GM12878 (cell line): ENCODE data around the gene HSPBP1. TPM values are rescaled to one million over a fixed set of nuclear protein-coding genes. Genes with fewer than 3 reads are reported as not detected.

ENCODE experiments used
- ATAC-seq: fragments of 200-7000 bp; cut with Tn5 transposase; 3 replicates; pipeline ENCODE4 v1.9.1; 2020; ENCODE audit warnings: mild to moderate bottlenecking, moderate library complexity
- BruUV-seq: library from RNA; stranded (reverse); fragments of 400-500 nt; replicated peaks from 2 replicates; lab custom pipeline; 2021; lab: Mats Ljungman, UMichigan
- CTCF ChIA-PET: fragments of 300-600 bp; sonication (Branson Sonifier 250); formaldehyde crosslinking; extraction: SDS; loops from one replicate; lab custom pipeline; 2021; ENCODE audit warnings: inconsistent platforms; lab: Yijun Ruan, JAX
- POLR2A ChIA-PET: fragments of 350-600 bp; formaldehyde crosslinking; extraction: SDS; loops from one replicate; lab custom pipeline; 2021; ENCODE audit warnings: inconsistent platforms; lab: Charles Lee
- RAD21 ChIA-PET: fragments of 300-600 bp; sonication (Branson Sonifier 250); formaldehyde crosslinking; loops from one replicate; lab custom pipeline; 2023; ENCODE audit warnings: antibody characterized with exemption; ENCODE audit not compliant: unreplicated experiment; lab: Charles Lee
- SMC1A ChIA-PET: fragments of 300-600 bp; sonication (Branson Sonifier 250); formaldehyde crosslinking; loops from one replicate; lab custom pipeline; 2023; ENCODE audit not compliant: unreplicated experiment, uncharacterized antibody; lab: Charles Lee
- DNase-seq: peaks from one replicate; pipeline ENCODE4 v3.0.0-alpha.2; 2011; ENCODE audit warnings: low read depth, low spot score
- FAIRE-seq: peaks from 3 replicates; lab custom pipeline; 2011; peaks lifted over from hg19 to GRCh38; lab: Jason Lieb, UNC
- H2AFZ ChIP-seq: 2 replicates; pipeline ENCODE4 v1.6.0; 2011; ENCODE audit warnings: low read depth, low read length, control low read depth; ENCODE audit not compliant: control insufficient read depth
- H3K27ac ChIP-seq: 2 replicates; pipeline ENCODE4 v1.5.1; 2011; ENCODE audit warnings: control low read depth; ENCODE audit not compliant: control insufficient read depth, insufficient read depth
- H3K27me3 ChIP-seq, 2 experiments: replicated peaks in 1 of 2; 2 replicates each; pipeline versions ENCODE4 v1.6.0 to v1.6.1; 2011; ENCODE audit warnings: low read length in 1 of 2; ENCODE audit not compliant: control insufficient read depth in 2 of 2, insufficient read depth in 2 of 2
- H3K36me3 ChIP-seq, 2 experiments: 2 replicates each; pipeline ENCODE4 v1.5.1; 2011; ENCODE audit warnings: low read length in 1 of 2; ENCODE audit not compliant: control insufficient read depth in 2 of 2, insufficient read depth in 2 of 2
- H3K4me1 ChIP-seq: 2 replicates; pipeline ENCODE4 v1.6.1; 2011; ENCODE audit warnings: mild to moderate bottlenecking, low read length, moderate library complexity, mixed read lengths; ENCODE audit not compliant: control insufficient read depth, insufficient read depth
- H3K4me2 ChIP-seq: 2 replicates; pipeline ENCODE4 v1.6.0; 2011; ENCODE audit warnings: control low read depth; ENCODE audit not compliant: control insufficient read depth, insufficient read depth
- H3K4me3 ChIP-seq: fragments of 200-600 bp; sonication (generic); 2 replicates; pipeline ENCODE4 v1.5.1; 2016
- H3K79me2 ChIP-seq: 2 replicates; pipeline ENCODE4 v1.6.0; 2011; ENCODE audit warnings: low read length; ENCODE audit not compliant: control insufficient read depth, insufficient read depth
- H3K9ac ChIP-seq: 2 replicates; pipeline ENCODE4 v1.8.0; 2011; ENCODE audit warnings: low read length, control low read depth, mixed read lengths; ENCODE audit not compliant: control insufficient read depth, insufficient read depth
- H3K9me3 ChIP-seq: replicated peaks from 3 replicates; pipeline ENCODE4 v1.5.1; 2011; ENCODE audit warnings: mild to moderate bottlenecking, low read length; ENCODE audit not compliant: control insufficient read depth, insufficient read depth
- H4K20me1 ChIP-seq: 2 replicates; pipeline ENCODE4 v1.6.0; 2011; ENCODE audit not compliant: control insufficient read depth, insufficient read depth
- BCL11A ChIP-seq: IDR thresholded peaks from 2 replicates; pipeline ENCODE4 v1.6.1; 2011; ENCODE audit warnings: low read depth, low read length
- CEBPB ChIP-seq, 2 experiments: fragments of 150-350 bp in 1 of 2; IDR thresholded peaks; 2 replicates each; pipeline ENCODE4 v1.6.1; 2012 to 2014; ENCODE audit warnings: low read depth in 2 of 2, low read length in 2 of 2, borderline replicate concordance in 1 of 2, inconsistent platforms in 1 of 2
- ESRRA ChIP-seq: IDR thresholded peaks from 2 replicates; pipeline ENCODE4 v1.6.1; 2012; ENCODE audit warnings: mild to moderate bottlenecking, low read length, improper control_type of control experiment
- HDAC6 ChIP-seq: fragments of 200-600 bp; sonication (generic); IDR thresholded peaks from one replicate; pipeline ENCODE4 v1.8.0; 2017; ENCODE audit warnings: antibody characterized with exemption; ENCODE audit not compliant: unreplicated experiment
- JUNB ChIP-seq: IDR thresholded peaks from 2 replicates; pipeline ENCODE4 v1.6.1; 2016; ENCODE audit warnings: antibody characterized with exemption, mild to moderate bottlenecking
- SREBF2 ChIP-seq: IDR thresholded peaks from 2 replicates; pipeline ENCODE4 v1.6.1; 2012; ENCODE audit warnings: mild to moderate bottlenecking, low read length
- TBL1XR1 ChIP-seq: IDR thresholded peaks from 2 replicates; pipeline ENCODE4 v1.6.1; 2012; ENCODE audit warnings: low read depth, low read length, improper control_type of control experiment
- ZBTB40 ChIP-seq: fragments of 450-650 bp; IDR thresholded peaks from 2 replicates; pipeline ENCODE4 v1.6.1; 2016; ENCODE audit warnings: mild to moderate bottlenecking, moderate library complexity, borderline replicate concordance
- WGBS: methylation state at CpG from one replicate; pipeline ENCODE4 v1.1.6; 2016; ENCODE audit warnings: low lambda C conversion rate; ENCODE audit not compliant: insufficient replicate concordance, insufficient coverage; ENCODE audit errors: missing lambda C conversion rate; 5-methylcytosine and 5-hydroxymethylcytosine counted together
- in situ Hi-C: fragments of 300-500 bp; cut with MboI; formaldehyde crosslinking; loops from 9 replicates; pipeline ENCODE4 v1.14.3; 2018; ENCODE audit warnings: mixed read lengths
- intact Hi-C: fragments of 100-400 bp; cut with micrococcal nuclease; formaldehyde crosslinking; loops from one replicate; pipeline ENCODE4 v1.14.2; 2022; ENCODE audit not compliant: unreplicated experiment
- polyA plus RNA-seq, 11 experiments: library from polyadenylated mRNA; depleted of rRNA in 4 of 11; unstranded in 6 of 11; stranded (reverse) in 5 of 11; fragments of >200 nt; fragmentation: Nextera tagmentation in 4 of 11; fragmentation: Illumina TruSeq in 1 of 11; extraction: Ambion mirVana in 4 of 11; extraction: Trizol in 1 of 11; gene quantifications; 1 replicate in 1 of 11; 2 replicates in 10 of 11; pipeline versions ENCODE4 v1.2.1 to v1.2.3, GENCODE V29; 2011 to 2016; ENCODE audit warnings: inconsistent platforms in 2 of 11, missing spikeins in 2 of 11, low read depth in 1 of 11
- total RNA-seq, 4 experiments: library from RNA; depleted of rRNA in 3 of 4; stranded (reverse); fragments of >200 nt in 3 of 4; fragmentation: Illumina TruSeq in 1 of 4; extraction: Trizol in 1 of 4; gene quantifications; 2 replicates each; pipeline versions ENCODE4 v1.2.1 to v1.2.3, GENCODE V29; 2013 to 2021

HSPBP1 gene
- total and polyA plus RNA-seq, 10 of the 15 experiments (the other 5 are each of a cell fraction or from before 2014, with no cell fraction given): 0.18 to 83.3 (median 23.0) TPM

- SMC1A ChIA-PET: no interaction called here
- H3K27ac ChIP-seq: no peak overlapping the region
- H3K4me1 ChIP-seq: no peaks in the 10 kb centered on the region
- no peak overlapping the region for H3K9ac ChIP-seq
- no peaks in the 10 kb centered on the region for H4K20me1 ChIP-seq
- H3K36me3 ChIP-seq: no peaks in the 10 kb centered on the region
- CTCF ChIA-PET: no interaction called here
- in situ Hi-C loops: no loop called here
- FAIRE-seq (no peak), ATAC-seq (no peak), DNase-seq (no peak)
- intact Hi-C loops: no loop called here
- WGBS: 60% methylated on average over 21 of the region's 21 CpGs
- H3K27me3 ChIP-seq: no peaks in the 10 kb centered on the region; a peak in 1 of 4 replicates
- RAD21 ChIA-PET: no interaction called here
- H3K4me2 ChIP-seq: no peak overlapping the region
- no peaks in the 10 kb centered on the region for H3K9me3 ChIP-seq
- no TSS peak for BruUV-seq
- POLR2A ChIA-PET: interaction anchor here (0.7 kb wide), 1 partner anchor 13 kb away, joined by 3 read pairs; no protein-coding TSS in a partner anchor
- H3K4me3 ChIP-seq: no peak overlapping the region
- H3K79me2 ChIP-seq: no peaks in the 10 kb centered on the region
- TF ChIP-seq HDAC6: no peak
- TF ChIP-seq JUNB: no peak
- no peak for TF ChIP-seq ZBTB40
- TF ChIP-seq SREBF2: no peak
- no peak for TF ChIP-seq ESRRA
- TF ChIP-seq BCL11A: no peak
- no peak for TF ChIP-seq CEBPB (IDR thresholded peaks at IDR 0.05; ENCODE audit: borderline replicate concordance in 1 of 2, low read depth in 2 of 2, low read length in 2 of 2)
- no peak for TF ChIP-seq TBL1XR1
- no peak overlapping the region for H2AFZ ChIP-seq
Observed at GRCh38 chr19:55287361-55288079, 7.6 kb upstream of the HSPBP1 start.
